SU-DHL-6 (cell line): ENCODE data around the gene BAX.

Experiments used
- H2AFZ ChIP-seq: fragments of 200-600 bp; sonication (generic); 2 replicates; pipeline ENCODE4 v1.6.1; 2014; ENCODE audit warnings: low read depth, mild to moderate bottlenecking, moderate library complexity, mixed read lengths, antibody characterized with exemption, low read length; ENCODE audit not compliant: severe bottlenecking
- H3F3A ChIP-seq: fragments of 200-600 bp; shearing (Covaris generic); 2 replicates; pipeline ENCODE4 v1.6.0; 2016; ENCODE audit warnings: antibody characterized with exemption, mild to moderate bottlenecking; ENCODE audit not compliant: insufficient read depth
- H3K27ac ChIP-seq: fragments of 200-600 bp; sonication (generic); 2 replicates; pipeline ENCODE4 v1.5.1; 2016; ENCODE audit warnings: low read depth, mild to moderate bottlenecking, low read length, moderate library complexity, mixed read lengths
- H3K27me3 ChIP-seq: fragments of 200-600 bp; sonication (generic), shearing (Covaris generic); 2 replicates; pipeline ENCODE4 v1.6.0; 2014; ENCODE audit warnings: mild to moderate bottlenecking, low read length
- H3K36me3 ChIP-seq: fragments of 200-600 bp; sonication (generic); 2 replicates; pipeline ENCODE4 v1.6.1; 2014; ENCODE audit warnings: mild to moderate bottlenecking, low read length, mixed read lengths
- H3K4me2 ChIP-seq: fragments of 300-600, 200-600 bp; shearing (Covaris generic), sonication (generic); 2 replicates; pipeline ENCODE4 v1.6.0; 2014; ENCODE audit warnings: low read length, low read depth, mild to moderate bottlenecking; ENCODE audit not compliant: poor library complexity, severe bottlenecking
- H3K4me3 ChIP-seq: fragments of 200-600 bp; sonication (generic); 2 replicates; pipeline ENCODE4 v1.5.1; 2014; ENCODE audit warnings: antibody characterized with exemption, low read length, mild to moderate bottlenecking, mixed read lengths; ENCODE audit not compliant: insufficient read depth, poor library complexity, severe bottlenecking
- H3K79me2 ChIP-seq: fragments of 200-600 bp; sonication (generic); 2 replicates; pipeline ENCODE4 v1.6.1; 2014; ENCODE audit warnings: mild to moderate bottlenecking, low read length, moderate library complexity; ENCODE audit not compliant: insufficient read depth
- H3K9ac ChIP-seq: fragments of 200-600 bp; sonication (generic); 2 replicates; pipeline ENCODE4 v1.7.0; 2014; ENCODE audit warnings: mild to moderate bottlenecking, low read length
- H3K9me2 ChIP-seq: fragments of 200-600 bp; sonication (generic); replicated peaks from 2 replicates; pipeline ENCODE4 v1.6.1; 2014; ENCODE audit warnings: low read length; ENCODE audit not compliant: insufficient read depth
- H3K9me3 ChIP-seq: fragments of 200-600 bp; sonication (generic); 2 replicates; pipeline ENCODE4 v1.6.1; 2014; ENCODE audit warnings: low read length, mixed read lengths; ENCODE audit not compliant: insufficient read depth
- H4K20me1 ChIP-seq: fragments of 200-600 bp; sonication (generic); 2 replicates; pipeline ENCODE4 v1.6.1; 2014; ENCODE audit warnings: low read depth, mild to moderate bottlenecking, antibody characterized with exemption, low read length, moderate library complexity, mixed read lengths
- CTCF ChIP-seq: fragments of 200-600 bp; sonication (generic); IDR thresholded peaks from one replicate; pipeline ENCODE4 v1.5.1; 2017; ENCODE audit warnings: antibody characterized with exemption, mild to moderate bottlenecking, low read length, moderate library complexity; ENCODE audit not compliant: insufficient read depth, poor library complexity, severe bottlenecking
- EZH2phosphoT487 ChIP-seq: fragments of 200-600 bp; sonication (generic), shearing (Covaris generic); conservative IDR thresholded peaks from 2 replicates; pipeline ENCODE4 v1.6.1; 2018; ENCODE audit warnings: mild to moderate bottlenecking, antibody characterized with exemption, low read length, moderate library complexity, mixed read lengths

BAX gene

DNA sequence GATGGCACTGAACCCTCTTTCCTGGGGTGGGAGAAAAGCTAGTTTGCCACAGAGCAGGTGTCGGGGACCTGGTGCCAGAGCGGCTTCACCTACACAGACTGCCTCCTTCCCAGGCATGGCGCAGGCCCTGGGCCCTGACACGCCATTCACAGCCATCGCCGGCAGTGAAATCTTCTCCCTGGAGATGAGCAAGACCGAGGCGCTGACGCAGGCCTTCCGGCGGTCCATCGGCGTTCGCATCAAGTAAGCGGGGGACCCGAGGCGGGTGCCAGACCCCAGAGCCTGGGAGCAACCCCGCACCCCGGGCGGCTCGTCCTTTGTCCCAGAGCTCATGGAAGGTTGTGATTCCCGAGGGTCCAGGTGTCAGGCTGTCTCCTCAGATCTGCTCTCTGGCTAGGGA, 52.2 kb downstream of the BAX start:
- Histone ChIP-seq H3K27me3 (no peaks in the 10 kb centered on the region), H3F3A (no peaks in the 10 kb centered on the region), H3K9ac (no peak overlapping the region), H2AFZ (no peak overlapping the region), H3K36me3 (no peaks in the 10 kb centered on the region; the same call in 1 of the 2 replicates), H3K9me3 (no peaks in the 10 kb centered on the region), H4K20me1 (no peaks in the 10 kb centered on the region), H3K9me2 (no peaks in the 10 kb centered on the region), H3K4me2 (no peak overlapping the region), H3K79me2 (no peaks in the 10 kb centered on the region), H3K27ac (no peak overlapping the region), H3K4me3 (no peak overlapping the region)
- TF ChIP-seq CTCF (no peak), EZH2phosphoT487 (no peak)

DNA sequence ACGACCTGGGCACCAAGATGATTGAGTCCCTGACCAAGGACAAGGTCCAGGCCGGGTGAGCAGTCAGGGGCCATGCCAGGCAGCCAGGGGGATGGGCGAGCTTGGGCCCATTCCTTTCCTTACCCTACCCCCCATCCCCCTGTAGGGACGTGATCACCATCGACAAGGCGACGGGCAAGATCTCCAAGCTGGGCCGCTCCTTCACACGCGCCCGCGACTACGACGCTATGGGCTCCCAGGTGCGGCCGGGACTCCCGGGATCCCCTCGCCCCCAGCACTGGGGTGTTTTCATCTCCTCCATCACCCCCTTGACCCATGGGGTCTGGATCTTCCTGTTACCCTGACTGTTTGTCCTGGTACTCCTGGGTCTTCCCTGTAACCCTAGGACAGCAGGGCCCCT, 55.2 kb downstream of the BAX start:
- Histone ChIP-seq H3K27ac (no peak overlapping the region), H2AFZ (no peak overlapping the region), H3K4me3 (no peak overlapping the region), H3K9me2 (no peaks in the 10 kb centered on the region), H3K27me3 (no peaks in the 10 kb centered on the region), H3K9ac (no peak overlapping the region), H3F3A (no peaks in the 10 kb centered on the region), H3K79me2 (no peaks in the 10 kb centered on the region), H3K9me3 (no peaks in the 10 kb centered on the region), H4K20me1 (no peaks in the 10 kb centered on the region), H3K36me3 (no peaks in the 10 kb centered on the region), H3K4me2 (no peak overlapping the region)
- no peak for TF ChIP-seq EZH2phosphoT487
- TF ChIP-seq CTCF: no peak

DNA sequence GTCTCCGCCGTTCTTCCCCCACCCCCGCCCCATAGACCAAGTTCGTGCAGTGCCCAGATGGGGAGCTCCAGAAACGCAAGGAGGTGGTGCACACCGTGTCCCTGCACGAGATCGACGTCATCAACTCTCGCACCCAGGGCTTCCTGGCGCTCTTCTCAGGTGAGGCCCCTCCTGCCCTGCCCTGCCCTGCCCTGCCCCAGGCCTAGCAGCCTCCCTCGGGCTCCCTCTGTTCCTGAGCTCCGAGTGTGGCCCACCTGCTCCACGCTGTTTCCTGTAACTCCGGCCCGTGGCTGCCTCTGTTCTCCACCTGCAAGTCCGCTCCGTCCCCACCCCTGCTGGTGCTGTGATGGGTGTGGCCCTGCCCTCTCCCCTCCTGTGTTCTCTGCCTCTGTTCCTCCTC, 55.8 kb downstream of the BAX start:
- Histone ChIP-seq H3K36me3 (no peaks in the 10 kb centered on the region), H2AFZ (no peak overlapping the region)

More for the DNA sequence above, 55.8 kb downstream of the BAX start:
- Histone ChIP-seq H3K9me2 (no peaks in the 10 kb centered on the region), H3K9ac (no peak overlapping the region), H3K27ac (no peak overlapping the region), H3K4me2 (no peak overlapping the region), H4K20me1 (no peaks in the 10 kb centered on the region), H3F3A (no peaks in the 10 kb centered on the region), H3K9me3 (no peaks in the 10 kb centered on the region), H3K79me2 (no peaks in the 10 kb centered on the region), H3K27me3 (no peaks in the 10 kb centered on the region), H3K4me3 (no peak overlapping the region)
- TF ChIP-seq CTCF: no peak
- no peak for TF ChIP-seq EZH2phosphoT487
